Chondrocyte (in vitro differentiated cells): ENCODE results near the gene CCDC183. TPM values are rescaled to one million over a fixed set of nuclear protein-coding genes. Genes with fewer than 3 reads are reported as not detected.

Experiments
- DNase-seq: peaks from one replicate; pipeline ENCODE4 v3.0.0; 2021; ENCODE audit warnings: mixed read lengths, low spot score
- H3K27ac Mint-ChIP-seq: one replicate; pipeline ENCODE4 v1.8.0; 2021; ENCODE audit warnings: mild to moderate bottlenecking, moderate library complexity, mixed read lengths; ENCODE audit not compliant: unreplicated experiment
- H3K27me3 Mint-ChIP-seq: 2 replicates; pipeline ENCODE4 v1.8.0; 2021; ENCODE audit warnings: low read depth, mixed read lengths
- H3K36me3 Mint-ChIP-seq: 2 replicates; pipeline ENCODE4 v1.8.0; 2021; ENCODE audit warnings: low read depth, mixed read lengths
- H3K4me1 Mint-ChIP-seq: 2 replicates; pipeline ENCODE4 v1.8.0; 2021; ENCODE audit warnings: low read depth, mild to moderate bottlenecking, mixed read lengths
- H3K4me3 Mint-ChIP-seq: one replicate; pipeline ENCODE4 v1.8.0; 2021; ENCODE audit warnings: mild to moderate bottlenecking, moderate library complexity, mixed read lengths; ENCODE audit not compliant: unreplicated experiment
- H3K9me3 Mint-ChIP-seq: 2 replicates; pipeline ENCODE4 v1.8.0; 2021; ENCODE audit warnings: low read depth, mixed read lengths
- total RNA-seq: library from RNA; stranded (reverse); gene quantifications from 3 replicates; pipeline ENCODE4 v1.2.1, GENCODE V29; 2021
- TF ChIP-seq, protein P1 (sequence below): fragments of 200-600 bp; sonication (generic); IDR thresholded peaks from 2 replicates; pipeline ENCODE4 v1.5.0; 2021; ENCODE audit warnings: antibody characterized with exemption, mild to moderate bottlenecking, moderate library complexity

Gene CCDC183
- total RNA-seq, 1 donor from 2014 or later: 1.5 TPM

DNA sequence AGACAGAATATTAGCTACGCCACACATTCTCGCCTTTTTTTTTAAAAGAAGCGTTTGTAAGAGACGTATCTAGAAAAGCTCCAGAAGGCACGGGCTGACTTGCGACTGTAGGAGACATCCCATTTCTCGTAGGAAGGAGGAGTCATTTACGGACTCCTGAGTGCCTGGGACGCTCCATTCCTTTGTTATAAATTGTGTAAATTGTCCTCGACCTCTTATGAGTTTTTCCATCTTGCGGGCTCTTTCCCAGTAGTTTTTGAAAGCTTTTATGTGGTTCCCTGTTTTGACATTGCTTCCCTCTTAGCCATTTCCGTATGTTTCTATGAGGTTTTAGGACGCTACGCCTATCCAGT lies 12.6 kb downstream of the CCDC183 start:
- peaks cover 11% of the 10 kb centered on the region for H3K36me3 Mint-ChIP-seq
- TF ChIP-seq, protein P1, sequence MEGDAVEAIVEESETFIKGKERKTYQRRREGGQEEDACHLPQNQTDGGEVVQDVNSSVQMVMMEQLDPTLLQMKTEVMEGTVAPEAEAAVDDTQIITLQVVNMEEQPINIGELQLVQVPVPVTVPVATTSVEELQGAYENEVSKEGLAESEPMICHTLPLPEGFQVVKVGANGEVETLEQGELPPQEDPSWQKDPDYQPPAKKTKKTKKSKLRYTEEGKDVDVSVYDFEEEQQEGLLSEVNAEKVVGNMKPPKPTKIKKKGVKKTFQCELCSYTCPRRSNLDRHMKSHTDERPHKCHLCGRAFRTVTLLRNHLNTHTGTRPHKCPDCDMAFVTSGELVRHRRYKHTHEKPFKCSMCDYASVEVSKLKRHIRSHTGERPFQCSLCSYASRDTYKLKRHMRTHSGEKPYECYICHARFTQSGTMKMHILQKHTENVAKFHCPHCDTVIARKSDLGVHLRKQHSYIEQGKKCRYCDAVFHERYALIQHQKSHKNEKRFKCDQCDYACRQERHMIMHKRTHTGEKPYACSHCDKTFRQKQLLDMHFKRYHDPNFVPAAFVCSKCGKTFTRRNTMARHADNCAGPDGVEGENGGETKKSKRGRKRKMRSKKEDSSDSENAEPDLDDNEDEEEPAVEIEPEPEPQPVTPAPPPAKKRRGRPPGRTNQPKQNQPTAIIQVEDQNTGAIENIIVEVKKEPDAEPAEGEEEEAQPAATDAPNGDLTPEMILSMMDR: no peak
- peaks cover 29% of the 10 kb centered on the region for H3K4me1 Mint-ChIP-seq
- peak overlapping the region; percentile 80 for H3K4me3 Mint-ChIP-seq
- H3K27ac Mint-ChIP-seq: peak overlapping the region; percentile 79
- no peak for DNase-seq
- peaks cover 4% of the 10 kb centered on the region for H3K27me3 Mint-ChIP-seq
- no peaks in the 10 kb centered on the region for H3K9me3 Mint-ChIP-seq

- Mint-ChIP-seq H3K4me3 (no peak overlapping the region), H3K27me3 (no peaks in the 10 kb centered on the region), H3K36me3 (peaks cover 16% of the 10 kb centered on the region), H3K9me3 (no peaks in the 10 kb centered on the region), H3K4me1 (peaks cover 7% of the 10 kb centered on the region), H3K27ac (peak overlapping the region; percentile 39)
- no peak for DNase-seq
- TF ChIP-seq, protein P1: no peak
Observed at GRCh38 chr9:136814725-136815421, 18.7 kb downstream of the CCDC183 start.

GRCh38 chr9:136815422-136815782 lies 19.3 kb downstream of the CCDC183 start:
- Mint-ChIP-seq H3K4me1 (peaks cover 3% of the 10 kb centered on the region), H3K9me3 (no peaks in the 10 kb centered on the region), H3K4me3 (no peak overlapping the region), H3K27me3 (no peaks in the 10 kb centered on the region), H3K27ac (no peak overlapping the region), H3K36me3 (peaks cover 14% of the 10 kb centered on the region)
- no peak for DNase-seq
- TF ChIP-seq, protein P1: no peak

DNA sequence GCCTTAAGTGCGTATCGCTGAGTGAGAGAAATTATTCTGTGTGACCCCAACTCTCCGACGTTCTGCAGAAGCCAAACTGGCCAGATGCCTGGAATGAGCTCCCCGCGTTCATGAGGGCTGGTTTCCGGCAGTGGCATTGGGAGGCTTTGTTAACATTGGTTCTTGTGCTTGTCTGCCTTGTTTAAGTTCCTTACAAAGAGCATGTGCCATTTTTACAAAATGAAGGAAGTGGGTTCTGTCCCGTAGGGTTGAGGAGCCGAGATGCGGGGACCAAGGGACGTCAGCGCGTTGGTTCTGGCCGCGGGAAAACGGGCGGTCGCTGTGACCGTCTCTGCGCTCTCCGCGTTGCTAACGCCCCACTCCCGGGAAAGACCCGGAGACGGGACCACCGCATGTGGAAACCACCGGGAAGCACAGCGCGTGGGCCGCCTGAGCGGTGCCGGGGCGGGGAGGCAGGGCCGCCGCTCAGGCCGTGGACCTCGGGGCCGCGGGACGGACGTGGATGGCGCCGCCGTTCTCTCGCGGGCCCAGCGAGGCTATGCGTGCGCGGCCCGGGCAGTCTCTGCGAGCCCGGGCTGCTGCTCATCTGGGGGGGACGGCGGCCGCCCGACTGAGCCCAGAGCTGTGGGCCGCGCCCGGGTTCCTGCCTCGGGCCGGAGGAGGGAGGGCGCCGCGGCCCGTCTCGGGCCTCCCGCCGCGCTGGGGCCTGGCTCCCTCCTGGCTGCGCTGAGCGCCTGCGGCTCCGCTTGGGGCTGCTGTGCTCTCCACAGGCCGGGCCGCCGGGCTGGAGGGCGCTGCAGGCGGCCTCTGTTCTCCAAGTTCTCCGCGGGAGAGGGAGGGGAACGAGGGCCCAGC lies 25.1 kb downstream of the CCDC183 start:
- Mint-ChIP-seq H3K27ac (no peak overlapping the region), H3K4me3 (no peak overlapping the region), H3K4me1 (peaks cover 6% of the 10 kb centered on the region), H3K9me3 (no peaks in the 10 kb centered on the region), H3K27me3 (no peaks in the 10 kb centered on the region), H3K36me3 (peaks cover 7% of the 10 kb centered on the region)
- TF ChIP-seq, protein P1: no peak
- DNase-seq: no peak

- H3K4me3 Mint-ChIP-seq: no peak overlapping the region
- no peaks in the 10 kb centered on the region for H3K9me3 Mint-ChIP-seq
- peaks cover 5% of the 10 kb centered on the region for H3K36me3 Mint-ChIP-seq
- no peak for DNase-seq
- TF ChIP-seq, protein P1: no peak
- no peaks in the 10 kb centered on the region for H3K27me3 Mint-ChIP-seq
- peaks cover 6% of the 10 kb centered on the region for H3K4me1 Mint-ChIP-seq
- H3K27ac Mint-ChIP-seq: no peak overlapping the region
Observed at GRCh38 chr9:136821826-136822544, 25.8 kb downstream of the CCDC183 start.
